ENCODE results near the gene PLPPR1.
"Not testable (repeated sequence)": the region's sequence is repeated elsewhere in the genome, so short reads cannot be mapped to it uniquely, and the experiment has no call there.

The PLPPR1 gene

GRCh38 chr9:101119206-101119819, 90.8 kb downstream of the PLPPR1 start:
- no peak for DNase-seq (ENCODE audit: extremely low read depth in 1 of 2, low read depth in 1 of 2)

- DNase-seq (ENCODE audit: extremely low read depth in 1 of 2, low read depth in 1 of 2), result no peak
Measured at GRCh38 chr9:101121836-101122399, 93.4 kb downstream of the PLPPR1 start.

GRCh38 chr9:101126556-101126955, 98.0 kb downstream of the PLPPR1 start:
- DNase-seq (ENCODE audit: extremely low read depth in 1 of 2, low read depth in 1 of 2), result no peak

GRCh38 chr9:101127369-101127768, 98.8 kb downstream of the PLPPR1 start:
- not testable (repeated sequence) for DNase-seq (ENCODE audit: extremely low read depth in 1 of 2, low read depth in 1 of 2)

- DNase-seq (ENCODE audit: extremely low read depth in 1 of 2, low read depth in 1 of 2), result no peak
Measured at GRCh38 chr9:101128623-101129022, 100.1 kb downstream of the PLPPR1 start.

GRCh38 chr9:101130054-101130453, 101.5 kb downstream of the PLPPR1 start:
- DNase-seq (ENCODE audit: extremely low read depth in 1 of 2, low read depth in 1 of 2), result no peak

- DNase-seq (ENCODE audit: extremely low read depth in 1 of 2, low read depth in 1 of 2), result no peak
Measured at GRCh38 chr9:101131326-101131725, 102.8 kb downstream of the PLPPR1 start.

- no peak for DNase-seq (ENCODE audit: extremely low read depth in 1 of 2, low read depth in 1 of 2)
Measured at GRCh38 chr9:101132801-101133200, 104.3 kb downstream of the PLPPR1 start.

GRCh38 chr9:101138509-101138908, 110.0 kb downstream of the PLPPR1 start:
- no peak for DNase-seq (ENCODE audit: extremely low read depth in 1 of 2, low read depth in 1 of 2)

- DNase-seq (ENCODE audit: extremely low read depth in 1 of 2, low read depth in 1 of 2), result no peak
Measured at GRCh38 chr9:101139082-101139481, 110.6 kb downstream of the PLPPR1 start.

GRCh38 chr9:101140764-101141163, 112.2 kb downstream of the PLPPR1 start:
- no peak for DNase-seq (ENCODE audit: extremely low read depth in 1 of 2, low read depth in 1 of 2)

GRCh38 chr9:101146508-101146907, 118.0 kb downstream of the PLPPR1 start:
- no peak for DNase-seq (ENCODE audit: extremely low read depth in 1 of 2, low read depth in 1 of 2)

GRCh38 chr9:101148344-101148743, 119.8 kb downstream of the PLPPR1 start:
- DNase-seq (ENCODE audit: extremely low read depth in 1 of 2, low read depth in 1 of 2), result no peak

- DNase-seq (ENCODE audit: extremely low read depth in 1 of 2, low read depth in 1 of 2), result no peak
Measured at GRCh38 chr9:101158361-101158760, 129.8 kb downstream of the PLPPR1 start.

GRCh38 chr9:101162231-101162630, 133.7 kb downstream of the PLPPR1 start:
- no peak for DNase-seq (ENCODE audit: extremely low read depth in 1 of 2, low read depth in 1 of 2)

- DNase-seq (ENCODE audit: extremely low read depth in 1 of 2, low read depth in 1 of 2), result no peak
Measured at GRCh38 chr9:101165131-101165530, 136.6 kb downstream of the PLPPR1 start.

- DNase-seq (ENCODE audit: extremely low read depth in 1 of 2, low read depth in 1 of 2), result no peak
Measured at GRCh38 chr9:101167490-101168134, 139.1 kb downstream of the PLPPR1 start.

GRCh38 chr9:101172616-101173015, 144.1 kb downstream of the PLPPR1 start:
- no peak for DNase-seq (ENCODE audit: extremely low read depth in 1 of 2, low read depth in 1 of 2)

GRCh38 chr9:101173907-101174306, 145.4 kb downstream of the PLPPR1 start:
- no peak for DNase-seq (ENCODE audit: extremely low read depth in 1 of 2, low read depth in 1 of 2)

GRCh38 chr9:101176384-101176783, 147.9 kb downstream of the PLPPR1 start:
- DNase-seq (ENCODE audit: extremely low read depth in 1 of 2, low read depth in 1 of 2), result no peak

- DNase-seq (ENCODE audit: extremely low read depth in 1 of 2, low read depth in 1 of 2), result no peak
Measured at GRCh38 chr9:101184813-101185278, 156.3 kb downstream of the PLPPR1 start.

- DNase-seq (ENCODE audit: extremely low read depth in 1 of 2, low read depth in 1 of 2), result no peak
Measured at GRCh38 chr9:101191723-101192122, 163.2 kb downstream of the PLPPR1 start.
